HG03521 (cell line): ENCODE data around the gene PTPRE.
A peak's percentile ranks its signal among the peaks of the same experiment; 100 is the strongest.

Experiments
- ATAC-seq: cut with Tn5 transposase; IDR thresholded peaks from one replicate; pipeline ENCODE4 v1.9.1; 2021; ENCODE audit warnings: mild to moderate bottlenecking, moderate library complexity; ENCODE audit not compliant: unreplicated experiment

PTPRE gene

GRCh38 chr10:128042131-128042610 lies 135.3 kb downstream of the PTPRE start:
- ATAC-seq = no peak

GRCh38 chr10:128043259-128044045 lies 136.5 kb downstream of the PTPRE start:
- ATAC-seq = no peak

DNA sequence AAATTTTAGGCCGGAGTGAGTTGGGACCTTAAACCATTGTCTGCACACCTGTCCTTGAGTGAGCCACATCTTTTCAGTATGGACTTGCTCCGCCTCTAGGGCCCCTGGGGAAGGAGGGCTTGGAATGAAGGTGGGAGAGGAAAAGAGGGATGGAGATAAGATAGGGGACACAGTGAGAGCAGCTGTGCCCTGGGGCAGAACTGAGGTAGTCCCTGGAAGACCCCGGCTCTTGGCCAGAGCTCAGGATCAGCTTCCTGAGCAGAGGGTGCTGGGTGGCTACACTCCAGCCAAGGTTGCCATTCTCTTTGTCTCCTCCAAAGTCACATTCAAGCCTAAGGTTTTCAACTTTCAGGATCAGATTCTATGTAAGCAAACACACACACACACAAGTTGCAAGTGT lies 137.3 kb downstream of the PTPRE start:
- no peak for ATAC-seq

DNA sequence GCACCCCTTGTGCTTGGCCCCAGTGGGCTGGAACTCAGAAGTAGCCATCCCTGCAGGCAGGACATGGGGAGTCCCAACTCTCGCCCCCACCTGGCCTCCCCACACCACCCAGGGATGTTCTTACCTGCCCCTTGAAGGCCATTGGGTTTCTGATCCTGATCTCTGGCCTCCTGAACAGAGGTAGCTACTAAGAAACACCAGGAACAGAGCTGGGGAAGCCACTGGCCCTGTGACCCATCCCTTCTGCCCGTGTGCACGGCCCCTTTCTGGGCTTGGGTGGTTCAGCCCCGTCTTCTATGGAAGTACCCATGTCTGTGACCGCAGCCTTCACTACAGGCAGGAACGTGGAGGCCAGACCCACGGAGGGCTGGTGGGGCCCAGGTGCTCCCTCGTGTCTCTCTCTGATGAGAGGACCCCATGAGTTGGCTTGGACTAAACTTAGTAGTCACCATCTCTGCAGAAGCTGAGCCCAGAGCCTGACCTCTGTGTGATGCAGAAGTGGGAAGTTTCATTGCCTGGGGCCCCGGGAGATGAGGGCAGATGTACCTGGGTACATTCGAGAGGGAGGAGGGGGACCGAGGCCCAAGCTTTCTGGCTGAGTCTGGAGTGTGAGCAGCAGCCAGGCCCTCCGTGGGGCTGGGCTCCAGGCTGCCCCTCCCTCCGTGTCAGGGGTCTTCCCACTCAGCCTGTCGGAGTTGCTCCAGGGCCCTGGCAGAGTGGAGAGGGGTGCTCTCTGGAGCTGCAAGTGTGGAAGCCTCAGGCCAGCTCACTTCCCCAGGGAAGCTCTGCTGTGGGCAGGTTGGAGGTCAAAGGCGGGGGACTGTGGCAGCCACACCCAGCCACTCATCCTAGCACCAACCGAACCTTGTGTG lies 138.3 kb downstream of the PTPRE start:
- ATAC-seq = no peak

DNA sequence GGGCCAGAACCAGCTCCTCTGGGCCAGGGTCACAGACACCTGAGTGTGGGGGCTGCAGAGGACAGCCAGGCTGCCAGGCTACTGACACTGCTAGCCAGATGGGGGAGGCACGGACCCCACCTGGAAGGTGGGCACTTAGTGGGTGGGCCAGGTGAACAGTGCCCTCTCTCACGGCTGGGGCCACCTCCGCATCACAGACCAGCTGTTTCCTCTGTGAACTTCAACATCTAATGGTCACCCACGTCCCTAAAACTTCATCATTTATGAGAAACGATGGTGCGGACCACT lies 138.9 kb downstream of the PTPRE start:
- no peak for ATAC-seq

- ATAC-seq = no peak
These were observed 139.5 kb downstream of the PTPRE start for GRCh38 chr10:128046156-128046952.

DNA sequence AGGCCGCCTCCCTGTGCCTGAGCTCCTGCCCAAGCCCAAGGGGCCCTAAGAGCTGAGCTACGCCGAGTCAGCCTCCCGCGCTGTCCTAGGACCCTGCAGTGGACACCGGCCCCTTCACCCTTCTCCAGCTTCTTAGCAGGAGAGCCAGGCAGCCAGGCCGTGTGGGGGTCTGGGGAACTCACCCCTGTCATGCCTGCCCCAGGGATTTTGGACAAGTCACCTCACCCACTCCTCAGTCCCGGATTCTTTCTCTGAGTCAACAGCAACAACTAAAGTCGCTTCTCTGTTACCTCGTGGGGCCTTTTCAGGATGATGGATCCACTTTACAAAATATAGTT lies 140.0 kb downstream of the PTPRE start:
- no peak for ATAC-seq

DNA sequence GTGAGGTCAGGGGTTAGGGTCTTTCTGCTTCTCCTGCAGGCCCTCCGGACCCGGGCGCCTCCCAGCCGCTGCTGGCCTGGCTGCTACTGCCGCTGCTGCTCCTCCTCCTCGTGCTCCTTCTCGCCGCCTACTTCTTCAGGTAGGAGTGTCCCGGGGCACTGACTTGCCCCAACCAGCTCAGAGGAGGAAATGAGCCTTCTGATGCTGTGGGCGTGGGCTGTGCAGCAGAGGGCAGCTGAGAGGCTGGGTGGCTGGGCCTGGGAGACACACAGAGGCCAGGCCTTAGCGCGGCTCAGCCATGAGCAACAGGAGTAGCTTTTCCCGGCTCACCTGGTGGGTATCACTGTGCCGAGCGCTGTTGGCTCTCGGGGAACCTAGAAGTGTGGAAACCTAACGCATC lies 140.4 kb downstream of the PTPRE start:
- ATAC-seq = peak; percentile 100

- peak; percentile 14 for ATAC-seq
These were observed 141.3 kb downstream of the PTPRE start for GRCh38 chr10:128047991-128048818.

DNA sequence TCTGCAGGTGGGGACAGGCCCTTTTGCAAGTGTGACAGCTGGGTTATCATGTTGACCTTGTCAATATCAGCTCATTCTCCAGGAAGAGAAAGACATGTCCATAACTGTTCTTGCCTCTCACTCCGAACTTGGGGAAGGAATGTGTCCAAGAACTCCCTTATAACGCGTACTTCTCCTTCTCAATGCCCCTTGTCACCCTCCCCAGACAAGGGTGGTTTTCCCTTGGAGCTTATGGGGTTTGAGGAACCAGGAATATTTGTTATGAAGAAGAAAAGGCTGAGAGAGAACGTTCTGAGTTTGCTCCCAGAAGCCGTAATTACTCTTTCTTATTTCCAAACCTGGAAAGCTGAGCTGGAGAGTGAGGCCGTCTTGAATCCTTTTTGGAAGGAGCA lies 141.9 kb downstream of the PTPRE start:
- ATAC-seq = no peak

DNA sequence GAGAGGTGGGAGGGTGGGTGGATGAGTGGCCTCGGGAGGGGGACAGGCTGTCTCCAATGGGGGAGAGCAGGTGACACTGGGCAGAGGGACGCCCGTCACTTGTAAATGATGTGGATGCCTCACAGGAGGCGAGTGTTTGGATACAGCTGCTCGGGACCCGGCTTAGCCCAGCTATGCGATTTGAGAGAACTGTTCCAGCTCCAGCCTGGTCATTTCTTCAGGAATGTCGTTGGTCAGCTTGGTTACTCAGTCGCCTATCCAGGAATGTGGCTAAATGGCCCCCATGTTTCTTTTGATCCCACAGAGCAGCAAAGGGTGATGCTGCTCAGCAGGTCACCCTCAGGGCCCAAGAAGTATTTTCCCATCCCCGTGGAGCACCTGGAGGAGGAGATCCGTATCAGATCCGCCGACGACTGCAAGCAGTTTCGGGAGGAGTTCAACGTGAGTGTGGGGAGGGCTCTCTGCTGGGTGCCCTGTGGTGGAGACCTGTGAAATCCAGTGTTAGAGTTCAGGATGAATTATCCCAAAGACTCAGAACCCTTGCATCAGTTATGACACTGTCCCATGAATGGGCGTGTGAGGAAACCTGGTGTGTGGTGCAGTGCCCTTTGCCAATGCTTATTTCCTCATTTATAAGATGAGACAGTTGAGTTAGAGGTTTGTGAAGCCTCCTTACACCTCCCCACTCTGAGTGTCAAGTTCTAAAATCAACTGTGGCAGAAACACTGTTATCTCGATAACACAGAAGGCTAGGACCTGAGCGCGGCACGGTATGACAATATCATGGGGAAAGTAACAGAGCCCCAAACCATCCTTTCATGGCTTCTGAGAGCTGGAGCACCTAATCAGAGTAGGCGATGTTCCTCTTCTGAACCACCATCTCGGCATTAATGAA lies 142.6 kb downstream of the PTPRE start:
- ATAC-seq = no peak

GRCh38 chr10:128050121-128050516 lies 143.2 kb downstream of the PTPRE start:
- ATAC-seq = no peak

- no peak for ATAC-seq
These were observed 144.0 kb downstream of the PTPRE start for GRCh38 chr10:128050936-128051335.

DNA sequence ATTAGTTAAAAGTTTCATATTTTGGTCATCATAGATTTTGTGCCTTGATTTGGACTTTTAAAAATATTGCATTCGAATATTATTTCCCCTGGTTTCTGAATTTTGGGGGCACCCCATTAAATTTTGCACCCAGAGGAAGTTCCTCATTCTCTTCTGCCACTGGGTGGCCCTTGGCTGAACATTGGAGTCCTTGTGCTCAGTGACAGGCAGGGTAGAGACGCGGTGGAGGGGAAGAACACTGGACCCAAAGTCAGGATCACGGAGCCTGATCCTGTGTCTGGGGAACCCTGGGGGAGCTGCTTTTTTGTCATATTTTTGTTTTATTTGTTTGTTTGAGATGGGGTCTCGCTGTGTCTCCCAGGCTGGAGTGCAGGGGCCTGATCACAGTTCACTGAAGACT lies 144.6 kb downstream of the PTPRE start:
- ATAC-seq = no peak

DNA sequence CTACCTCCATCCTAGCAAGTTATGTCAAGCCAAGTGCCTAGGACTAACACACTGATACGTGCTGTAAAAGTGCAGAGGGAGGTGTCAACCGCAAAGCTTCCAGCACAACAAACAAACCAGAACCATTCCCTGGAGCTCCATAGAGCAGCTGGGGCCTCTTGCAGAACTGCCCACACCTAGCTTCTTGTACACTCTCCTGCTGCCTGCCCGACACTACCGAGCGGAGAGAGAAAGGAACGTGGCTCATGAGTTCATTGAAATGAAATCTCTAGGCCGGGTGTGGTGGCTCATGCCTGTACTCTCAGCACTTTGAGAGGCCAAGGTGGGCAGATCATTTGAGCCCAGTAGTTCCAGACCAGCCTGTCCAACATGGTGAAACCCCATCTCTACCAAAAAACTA lies 145.8 kb downstream of the PTPRE start:
- no peak for ATAC-seq

DNA sequence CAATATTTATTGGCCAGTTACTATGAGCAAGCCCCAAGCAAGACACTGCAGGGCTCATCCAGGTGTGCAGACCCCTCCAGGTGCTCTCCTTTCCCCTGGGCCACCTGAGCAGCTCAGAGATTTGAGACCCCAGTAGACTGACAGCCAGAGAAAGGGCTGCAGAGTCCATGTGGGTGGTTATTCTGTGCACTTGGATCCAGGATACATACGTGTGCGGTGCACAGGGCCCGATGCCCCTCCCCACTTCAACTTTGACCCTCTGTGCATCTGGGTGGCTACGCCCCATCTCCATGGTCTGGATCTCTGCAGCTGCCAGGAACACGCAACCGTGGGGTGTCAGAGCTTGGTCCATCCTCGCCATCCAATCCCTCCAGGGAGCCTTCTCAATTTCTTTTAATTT lies 146.5 kb downstream of the PTPRE start:
- ATAC-seq = no peak

GRCh38 chr10:128054163-128054970 lies 147.5 kb downstream of the PTPRE start:
- no peak for ATAC-seq

DNA sequence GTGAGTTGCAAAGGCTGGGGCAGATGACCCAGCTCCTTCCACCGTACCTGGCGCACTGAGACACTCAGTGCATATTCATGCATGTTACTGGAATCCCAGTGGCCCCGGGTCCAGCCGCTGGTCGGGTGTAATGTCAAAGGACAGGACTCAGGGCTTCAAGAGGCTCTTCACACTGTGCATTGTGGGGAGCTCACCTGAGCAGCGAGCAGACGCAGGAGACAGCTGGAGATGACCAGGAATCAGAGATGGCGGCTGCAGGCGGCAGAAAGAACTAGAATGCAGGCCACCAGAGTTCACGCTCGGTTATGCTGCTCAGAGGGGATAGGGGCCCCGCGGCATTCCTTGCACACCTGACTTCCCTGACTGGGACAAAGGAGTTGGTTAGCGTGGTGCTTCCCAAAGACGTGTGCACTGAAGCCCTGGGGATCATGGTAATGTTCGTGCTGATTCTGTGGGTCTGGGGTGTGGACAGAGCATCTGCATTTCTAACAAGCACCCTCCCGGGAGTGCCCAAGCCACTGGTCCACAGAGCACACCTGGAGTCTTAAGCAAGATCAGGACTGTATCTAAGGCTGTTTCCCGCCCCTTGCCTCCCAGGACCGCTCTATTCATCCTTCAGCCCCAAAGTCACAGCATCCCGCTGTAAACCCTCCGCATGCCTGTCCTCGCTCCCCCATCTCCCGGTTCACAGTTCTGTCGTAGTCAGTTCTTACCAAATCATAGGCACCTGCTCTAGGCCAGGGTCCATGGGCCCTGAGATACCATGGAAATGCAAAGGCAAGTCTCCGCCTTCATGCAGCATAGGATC lies 148.4 kb downstream of the PTPRE start:
- ATAC-seq = no peak
